Ascending aorta (tissue), 2 donors: ENCODE measurements around the gene DEPDC7. TPM values are rescaled to one million over a fixed set of nuclear protein-coding genes. Genes with fewer than 3 reads are reported as not detected.

ENCODE experiments used
- DNase-seq, 2 donors: peaks; one replicate each; pipeline ENCODE4 v3.0.0-alpha.2; 2019; ENCODE audit warnings: low spot score in 2 of 2
- H3K27ac ChIP-seq, 2 donors: fragments of 200-600 bp; sonication (generic); one replicate each; pipeline ENCODE4 v1.5.1; 2016 to 2017; ENCODE audit warnings: mild to moderate bottlenecking in 1 of 2
- H3K27me3 ChIP-seq: fragments of 200-600 bp; sonication (generic); one replicate; pipeline ENCODE4 v1.5.1; 2017
- H3K36me3 ChIP-seq, 2 donors: fragments of 200-600 bp; sonication (generic); one replicate each; pipeline ENCODE4 v1.5.1; 2016
- H3K4me1 ChIP-seq, 2 donors: fragments of 200-600 bp; sonication (generic); one replicate each; pipeline ENCODE4 v1.5.1; 2016 to 2017; ENCODE audit warnings: mild to moderate bottlenecking in 1 of 2
- H3K4me3 ChIP-seq, 2 donors: fragments of 200-600 bp; sonication (generic); one replicate each; pipeline ENCODE4 v1.5.1; 2016 to 2017; ENCODE audit warnings: mild to moderate bottlenecking in 1 of 2
- H3K9me3 ChIP-seq, 2 donors: fragments of 200-600 bp; sonication (generic); one replicate each; pipeline ENCODE4 v1.5.1; 2016
- CTCF ChIP-seq, 3 experiments: fragments of 200-600 bp in 2 of 3; fragments of 450-650 bp in 1 of 3; sonication (generic) in 2 of 3; IDR thresholded peaks; one replicate each; pipeline ENCODE4 v1.5.1; 2016 to 2019; ENCODE audit warnings: antibody characterized with exemption in 3 of 3, mild to moderate bottlenecking in 1 of 3, moderate library complexity in 1 of 3
- intact Hi-C: fragments of 100-400 bp; cut with DNase I; formaldehyde crosslinking; loops from one replicate; pipeline ENCODE4 v1.15.1; 2023
- total RNA-seq: library from RNA; depleted of rRNA; stranded (reverse); fragments of >200 nt; gene quantifications from one replicate; pipeline ENCODE4 v1.1.0, GENCODE V29; 2016

Gene DEPDC7
- total RNA-seq, 1 donor from 2014 or later, result not detected

GRCh38 chr11:33072465-33072864 is 56.8 kb downstream of the DEPDC7 start:
- no peaks in the 10 kb centered on the region for H3K27me3 ChIP-seq
- no peak for TF ChIP-seq CTCF (IDR thresholded peaks at IDR 0.05)
- H3K4me3 ChIP-seq, result no peak overlapping the region
- H3K27ac ChIP-seq, result no peak overlapping the region
- H3K36me3 ChIP-seq, result peaks cover 77 to 97% of the 10 kb centered on the region in 2 donors
- H3K9me3 ChIP-seq, result no peaks in the 10 kb centered on the region
- intact Hi-C loops, result no loop called here
- DNase-seq, result no peak
- no peaks in the 10 kb centered on the region for H3K4me1 ChIP-seq

Other genes starting within 250 kb of the DEPDC7 start
- gene CCDC73, start 221.2 kb upstream of the DEPDC7 start, total RNA-seq, result not detected
- 3.0 TPM for gene PRRG4, start 186.0 kb upstream of the DEPDC7 start, total RNA-seq
- gene QSER1, start 123.1 kb upstream of the DEPDC7 start, total RNA-seq, result 8.2 TPM
- 33.6 TPM for gene TCP11L1, start 23.7 kb downstream of the DEPDC7 start, total RNA-seq
- gene CSTF3, start 145.6 kb downstream of the DEPDC7 start, total RNA-seq, result 3.8 TPM
- gene HIPK3, start 241.5 kb downstream of the DEPDC7 start, total RNA-seq, result 302 TPM